HS-5 (cell line): ENCODE data around the gene HSPBP1.

Experiments used
- DNase-seq: peaks from one replicate; pipeline ENCODE4 v3.0.0-alpha.2; 2012; ENCODE audit warnings: low read depth

HSPBP1 gene

GRCh38 chr19:55275851-55276719 lies 3.8 kb downstream of the HSPBP1 start:
- no peak for DNase-seq

DNA sequence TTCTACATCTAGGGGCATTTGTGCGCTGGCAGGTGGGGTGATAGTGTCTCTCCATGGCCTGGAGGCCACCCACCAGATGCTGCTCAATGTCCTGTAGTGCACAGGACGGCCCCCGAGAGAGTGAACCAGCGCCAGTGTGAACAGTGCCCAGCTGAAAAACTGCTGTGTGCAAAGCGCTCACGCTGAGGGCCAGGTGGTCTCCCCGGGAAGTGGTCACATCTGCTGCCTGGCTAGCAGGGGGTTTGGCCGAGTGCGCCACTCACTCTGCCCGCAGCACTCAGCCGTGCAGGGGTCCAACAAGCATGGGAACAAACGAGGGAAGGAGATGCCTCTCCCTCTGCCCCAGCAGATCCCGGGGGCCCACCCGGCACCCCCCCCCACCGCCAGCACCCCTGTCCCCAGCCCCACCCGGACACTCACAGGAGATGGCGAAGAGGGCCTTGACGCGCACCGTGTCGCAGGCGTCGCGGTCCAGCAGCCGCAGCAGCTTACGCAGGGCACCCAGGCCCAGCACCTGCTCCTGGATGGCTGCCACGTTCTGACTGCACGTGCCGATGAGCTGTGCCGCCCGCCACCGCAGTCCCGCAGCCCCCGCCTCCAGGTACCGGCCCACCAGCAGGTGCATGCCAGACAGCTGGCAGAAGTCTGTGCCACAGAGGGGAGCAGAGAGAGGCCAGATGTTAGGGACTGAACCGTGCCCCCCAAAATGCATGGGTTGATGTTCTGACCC lies 5.8 kb downstream of the HSPBP1 start:
- DNase-seq = no peak

DNA sequence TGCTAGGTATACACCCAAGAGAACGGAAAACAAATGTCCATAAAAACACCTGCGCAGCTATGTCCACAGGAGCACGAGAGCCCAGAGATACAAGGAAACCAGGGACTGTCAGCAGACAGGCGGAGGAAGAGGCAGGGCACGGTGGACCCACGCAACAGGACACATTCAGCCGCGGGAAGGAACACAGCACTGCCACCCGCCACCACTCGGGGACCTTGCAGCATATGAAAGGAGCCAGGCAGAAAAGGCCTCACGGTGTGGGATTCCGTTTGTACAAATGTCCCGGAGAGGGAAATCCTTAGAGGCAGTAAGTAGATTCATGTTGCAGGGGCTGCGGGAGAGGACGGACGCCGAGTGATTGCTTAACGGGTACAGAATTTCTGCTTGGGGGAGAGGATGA lies 7.8 kb downstream of the HSPBP1 start:
- DNase-seq = no peak

GRCh38 chr19:55270172-55270942 lies 9.6 kb downstream of the HSPBP1 start:
- no peak for DNase-seq

DNA sequence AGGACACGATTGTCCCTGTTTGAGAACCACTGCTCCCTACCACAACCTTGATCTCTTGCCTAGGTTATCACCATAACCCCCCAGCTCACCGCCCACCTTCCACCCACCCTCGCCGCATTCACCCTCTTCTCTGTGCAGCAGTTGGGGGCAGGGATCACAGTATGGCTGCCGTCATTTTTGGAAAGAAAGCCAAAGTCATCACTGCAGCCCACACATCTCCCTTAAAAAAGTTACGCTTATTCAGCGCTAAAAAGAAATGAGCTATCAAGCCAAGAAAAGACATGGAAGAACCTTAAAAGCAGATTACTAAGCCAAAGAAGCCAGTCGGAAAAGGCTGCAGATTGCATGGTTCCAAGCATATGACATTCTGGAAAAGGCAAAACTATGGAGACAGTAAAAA lies 10.6 kb downstream of the HSPBP1 start:
- DNase-seq = no peak

DNA sequence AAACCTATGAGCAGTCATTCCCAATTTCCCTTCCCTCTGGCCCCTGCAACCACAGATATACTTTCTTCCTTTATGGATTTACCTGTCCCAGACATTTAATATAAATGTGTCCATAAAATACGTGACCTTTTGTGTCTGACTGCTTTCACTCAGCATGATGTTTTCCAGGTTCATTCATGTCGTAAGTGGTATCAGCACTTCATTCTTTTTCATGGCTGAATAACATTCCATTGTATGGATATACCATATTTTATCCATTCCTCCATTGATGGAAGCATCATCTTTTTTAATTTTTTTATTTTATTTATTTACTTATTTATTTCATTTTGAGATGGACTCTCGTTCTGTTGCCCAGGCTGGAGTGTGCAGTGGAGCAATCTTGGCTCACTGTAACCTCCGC lies 13.1 kb downstream of the HSPBP1 start:
- no peak for DNase-seq

- DNase-seq = no peak
Measured at GRCh38 chr19:55266404-55266803, 13.5 kb downstream of the HSPBP1 start.

DNA sequence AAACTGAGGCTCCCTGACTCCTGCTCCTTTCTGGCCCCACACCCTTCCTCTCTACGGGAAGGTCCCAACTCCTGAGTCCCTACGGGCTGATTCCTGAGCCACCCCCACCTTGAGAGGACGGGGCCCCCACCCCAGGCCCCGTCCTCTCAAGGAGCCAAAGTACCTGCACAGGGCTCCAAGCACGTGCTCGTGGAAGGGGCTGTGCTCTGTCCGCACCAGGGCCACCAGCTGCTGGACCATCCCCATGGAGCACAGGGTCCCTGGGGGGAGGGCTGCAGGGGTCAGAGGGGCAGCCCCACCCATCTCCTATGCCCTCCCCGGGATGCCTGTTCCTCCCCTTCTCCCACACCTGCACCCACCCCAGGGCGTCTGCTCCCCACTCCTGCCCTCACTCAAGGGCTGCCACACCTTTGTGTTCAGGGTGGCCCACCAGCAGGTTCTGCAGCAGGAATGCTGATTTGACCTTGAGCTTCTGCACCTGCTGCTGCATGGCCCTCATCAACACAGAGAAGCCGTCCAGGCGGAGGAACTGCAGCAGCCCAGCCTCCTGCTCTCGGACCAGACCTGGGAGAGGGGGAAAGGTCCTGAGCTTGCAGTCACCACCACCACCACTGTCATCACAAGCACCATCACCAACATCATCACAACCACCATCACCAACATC lies 14.1 kb downstream of the HSPBP1 start:
- no peak for DNase-seq

DNA sequence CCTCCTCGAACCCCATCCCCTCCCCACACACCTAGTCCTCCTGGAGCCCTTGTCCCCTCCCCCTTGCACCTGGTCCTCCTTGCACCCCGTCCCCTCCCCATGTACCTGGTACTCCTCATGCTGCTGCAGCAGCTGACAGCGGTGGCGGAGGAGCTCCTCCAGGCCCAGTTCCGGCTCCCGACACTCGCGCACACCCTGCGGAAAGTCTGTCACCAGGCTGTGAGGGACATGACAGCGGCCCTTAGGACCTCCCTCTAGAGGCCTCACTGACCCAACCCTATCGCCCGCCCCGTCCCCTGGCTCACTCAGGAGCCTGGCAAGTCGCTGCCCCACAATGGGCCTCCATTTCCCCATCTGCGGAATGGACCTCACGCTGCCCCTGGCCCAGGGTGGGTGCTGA lies 14.7 kb downstream of the HSPBP1 start:
- DNase-seq = no peak

DNA sequence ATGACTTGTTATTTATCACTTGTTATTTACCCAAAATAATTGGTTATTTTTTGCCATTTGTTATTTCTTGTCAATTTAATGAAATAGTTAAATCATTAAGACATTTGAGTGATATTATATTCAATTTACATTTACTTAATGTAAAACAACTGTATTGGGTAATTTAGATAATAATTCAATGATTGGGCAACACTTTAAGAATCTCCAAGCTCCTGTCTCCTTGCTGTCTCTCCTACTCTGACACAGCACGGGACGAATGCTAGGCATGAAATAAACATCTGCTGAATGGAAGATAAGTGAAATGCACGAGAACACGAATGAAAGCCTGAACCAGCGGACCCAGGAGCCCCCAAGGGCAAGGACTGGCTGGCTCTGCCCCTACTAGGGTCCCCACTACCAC lies 15.4 kb downstream of the HSPBP1 start:
- no peak for DNase-seq

DNA sequence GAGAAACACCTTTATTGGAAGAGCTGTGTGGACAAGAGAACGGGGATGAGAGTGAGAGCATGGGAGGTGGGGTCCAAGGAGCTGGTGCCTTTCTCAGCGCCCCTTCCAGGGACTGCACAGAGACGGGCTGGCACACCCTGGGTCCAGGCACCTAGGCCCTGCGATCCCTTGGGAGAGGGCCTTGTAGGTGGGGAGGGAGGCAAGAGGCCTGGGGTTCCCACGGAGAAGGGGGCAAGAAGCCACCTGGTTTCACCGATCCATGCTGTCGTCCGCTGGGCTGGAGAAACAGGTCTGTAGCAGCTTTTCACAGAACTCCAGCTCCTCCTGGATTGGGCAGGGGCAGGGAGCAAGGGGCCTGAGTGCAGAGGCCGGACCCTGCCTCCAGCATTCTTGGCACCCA lies 17.6 kb downstream of the HSPBP1 start:
- DNase-seq = no peak

- no peak for DNase-seq
Measured at GRCh38 chr19:55261671-55262126, 18.2 kb downstream of the HSPBP1 start.

- no peak for DNase-seq
Measured at GRCh38 chr19:55259540-55260210, 20.2 kb downstream of the HSPBP1 start.

DNA sequence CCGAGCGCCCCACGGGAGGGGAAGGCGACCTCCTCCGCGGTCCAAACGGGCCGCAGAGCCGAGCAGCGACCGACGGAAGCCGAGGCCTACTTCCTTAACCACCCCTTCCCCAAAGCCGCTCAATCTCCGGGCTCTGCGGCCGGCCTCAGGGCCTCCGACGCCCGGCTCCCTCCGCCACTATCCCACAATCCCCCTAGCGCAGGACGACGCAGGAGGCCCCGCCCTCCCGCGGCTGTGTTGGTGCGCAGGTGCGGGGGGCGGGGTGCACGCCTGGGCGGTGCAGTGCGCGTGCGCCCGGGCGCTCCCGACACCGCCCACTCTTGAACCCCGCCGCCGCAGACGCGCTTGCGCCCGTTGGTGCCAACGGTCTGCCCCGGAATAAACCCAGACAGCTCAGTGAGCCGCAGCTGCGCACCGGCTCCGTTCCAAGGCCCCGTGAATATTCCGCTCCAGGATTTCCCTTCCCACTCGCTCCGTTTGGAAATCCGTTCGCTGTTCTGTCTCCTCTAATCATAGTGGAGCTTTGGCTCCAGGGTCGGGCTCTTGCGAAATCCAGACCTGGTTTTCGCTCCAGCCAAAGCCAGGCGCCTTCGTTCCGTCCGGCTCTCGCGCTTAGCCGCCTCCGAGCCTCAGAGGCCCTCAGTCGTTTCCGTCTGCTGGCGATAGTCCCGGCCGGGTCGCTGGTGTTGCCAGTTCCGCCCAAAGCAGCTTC lies 20.9 kb downstream of the HSPBP1 start, which contains the start of gene PPP6R1:
TSS of gene PPP6R1 (minus strand) at position 190 of the 712 bp plus-strand sequence. CDS start 11,914 bp downstream, outside the sequence.
- peak; percentile 99 for DNase-seq

DNA sequence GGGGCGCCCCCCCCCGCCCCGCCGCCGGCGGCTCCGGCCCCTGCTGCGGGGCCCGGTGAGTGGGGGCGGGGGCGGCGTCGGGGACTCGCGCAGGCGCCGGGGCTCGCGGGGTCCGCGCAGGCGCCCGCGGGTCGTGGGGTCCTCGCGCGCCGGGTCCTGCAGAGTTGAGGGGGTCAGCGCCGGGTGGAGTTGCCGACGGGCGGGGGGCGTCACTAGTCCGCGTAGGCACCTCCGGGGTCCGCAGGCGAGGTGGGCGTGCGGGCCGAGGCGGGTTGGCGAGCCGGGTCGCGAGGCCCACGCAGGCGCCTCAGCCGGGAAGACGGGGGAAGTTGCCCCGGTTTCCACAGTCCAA lies 21.5 kb downstream of the HSPBP1 start:
- DNase-seq = no peak

- no peak for DNase-seq
Measured at GRCh38 chr19:55257461-55258420, 22.2 kb downstream of the HSPBP1 start.

DNA sequence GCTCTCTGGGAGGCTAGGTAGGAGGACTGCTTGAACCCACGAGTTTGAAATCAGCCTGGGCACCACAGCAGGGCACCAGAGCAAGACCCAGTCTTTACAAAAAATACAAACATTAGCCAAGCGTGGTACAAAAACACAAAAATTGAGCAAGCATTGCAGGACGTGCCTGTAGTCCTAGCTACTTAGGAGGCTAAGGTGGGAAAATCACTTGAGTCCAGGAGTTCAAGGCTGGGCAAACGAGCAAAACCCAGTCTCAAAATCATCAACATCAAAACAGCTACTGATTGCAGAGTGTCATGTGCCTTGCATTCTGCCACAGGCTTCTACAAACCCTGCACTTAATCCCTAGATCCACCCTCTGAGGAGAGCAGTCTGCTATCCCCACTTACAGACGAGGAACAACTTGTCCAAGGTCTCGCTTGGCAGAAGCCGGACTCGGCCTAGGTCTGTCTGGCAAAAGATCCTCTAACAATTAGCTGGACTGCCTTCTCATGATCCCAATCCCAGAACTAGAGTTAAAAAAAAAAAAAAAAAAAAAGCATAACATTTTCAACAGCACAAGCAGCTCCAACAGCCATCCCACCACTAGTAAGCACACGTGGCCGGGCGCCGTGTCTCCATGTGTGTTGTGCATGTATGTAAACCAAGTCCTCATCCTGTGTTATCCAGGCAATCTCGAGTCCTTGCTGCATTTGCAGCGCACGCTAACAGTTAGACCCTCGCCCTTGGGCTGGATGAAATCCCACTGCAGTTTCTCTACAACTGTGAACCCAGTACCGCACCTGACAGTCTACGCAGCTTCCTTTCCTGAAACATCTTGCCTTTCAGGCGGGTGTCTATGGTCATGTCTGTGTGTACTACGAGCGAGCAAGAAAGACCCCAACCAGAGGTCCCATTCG lies 23.1 kb downstream of the HSPBP1 start:
- no peak for DNase-seq

DNA sequence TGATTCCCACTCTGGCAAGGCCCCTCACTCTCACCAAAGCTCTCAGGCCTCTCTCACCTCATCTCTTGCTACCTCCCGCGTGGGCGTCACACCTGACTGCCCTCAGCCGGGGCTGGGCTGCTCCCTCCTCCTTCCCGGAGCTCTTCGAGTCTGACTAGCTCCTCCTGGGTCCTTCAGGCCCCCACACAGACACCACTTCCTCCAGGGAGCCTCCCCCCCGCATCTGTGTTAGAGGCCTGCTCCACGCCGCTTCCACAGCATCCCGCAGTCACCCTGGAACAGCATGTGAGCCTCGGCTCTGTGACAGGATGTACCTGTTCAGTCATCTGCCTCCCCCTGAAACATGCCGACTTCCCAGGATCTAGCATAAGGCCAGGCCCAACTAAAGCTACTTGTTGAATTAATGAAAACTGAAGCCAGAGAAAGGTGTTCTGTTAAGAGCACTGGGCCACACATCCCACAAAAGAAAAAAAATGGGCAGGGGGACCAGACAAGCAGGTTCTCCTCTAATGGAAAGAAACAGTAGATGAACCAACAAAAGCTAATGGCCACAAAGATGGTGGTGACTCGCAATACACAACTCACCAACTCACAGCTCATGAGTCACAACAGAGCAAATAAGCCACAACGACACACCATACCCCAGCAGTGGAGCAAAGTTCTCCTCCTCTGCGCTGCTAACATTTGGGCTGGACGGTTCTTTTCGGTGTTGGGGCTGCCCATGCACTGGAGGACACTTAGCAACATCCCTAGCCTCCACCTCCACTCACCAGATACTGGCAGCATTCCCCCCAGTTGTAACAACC lies 24.1 kb downstream of the HSPBP1 start:
- DNase-seq = no peak
